Small intestine (tissue), 7 donors: Measurements from ENCODE around the gene FAM222B. TPM values are rescaled to one million over a fixed set of nuclear protein-coding genes. Genes with fewer than 3 reads are reported as not detected.

Experiments used
- DNase-seq, 2 donors: peaks; one replicate each; pipeline versions ENCODE4 v3.0.0 to v3.0.0-alpha.2; 2013
- FAIRE-seq: peaks from 2 replicates; lab custom pipeline; 2012; peaks lifted over from hg19 to GRCh38; lab: Jason Lieb, UNC
- H3K27ac ChIP-seq, 3 donors: one replicate each; pipeline ENCODE4 v1.5.1; 2013; ENCODE audit warnings: low read length in 2 of 3, mild to moderate bottlenecking in 2 of 3, control low read depth in 1 of 3, inconsistent platforms in 1 of 3, low read depth in 1 of 3, moderate library complexity in 1 of 3
- H3K27me3 ChIP-seq, 3 donors: one replicate each; pipeline ENCODE4 v1.6.1; 2013; ENCODE audit warnings: low read length in 3 of 3, inconsistent platforms in 1 of 3; ENCODE audit not compliant: control insufficient read depth in 3 of 3, insufficient read depth in 3 of 3
- H3K36me3 ChIP-seq, 3 donors: one replicate each; pipeline ENCODE4 v1.6.1; 2013; ENCODE audit warnings: low read length in 3 of 3, inconsistent platforms in 1 of 3, low read depth in 1 of 3, mild to moderate bottlenecking in 1 of 3, moderate library complexity in 1 of 3; ENCODE audit not compliant: control insufficient read depth in 3 of 3, insufficient read depth in 2 of 3
- H3K4me1 ChIP-seq, 3 donors: one replicate each; pipeline ENCODE4 v1.6.1; 2013; ENCODE audit warnings: low read length in 2 of 3, inconsistent platforms in 1 of 3, low read depth in 1 of 3, mild to moderate bottlenecking in 1 of 3, moderate library complexity in 1 of 3; ENCODE audit not compliant: control insufficient read depth in 3 of 3, insufficient read depth in 2 of 3
- H3K4me3 ChIP-seq, 3 donors: one replicate each; pipeline ENCODE4 v1.5.1; 2013; ENCODE audit warnings: low read length in 3 of 3, control low read depth in 1 of 3, inconsistent platforms in 1 of 3, low read depth in 1 of 3, mild to moderate bottlenecking in 1 of 3, moderate library complexity in 1 of 3
- H3K9me3 ChIP-seq, 2 donors: one replicate each; pipeline ENCODE4 v1.6.1; 2013; ENCODE audit warnings: low read depth in 1 of 2, low read length in 1 of 2; ENCODE audit not compliant: control insufficient read depth in 2 of 2, insufficient read depth in 1 of 2
- WGBS, 3 donors: extraction: QIAGEN DNeasy Blood & Tissue Kit; methylation state at CpG; one replicate each; pipeline ENCODE4 v1.1.7; 2013; 5-methylcytosine and 5-hydroxymethylcytosine counted together
- polyA plus RNA-seq, 4 donors: library from polyadenylated mRNA; stranded (reverse) in 3 of 4; unstranded in 1 of 4; fragments of 200-250 nt in 3 of 4; fragments of 120-200 nt in 1 of 4; gene quantifications; one replicate each; pipeline versions ENCODE4 v1.2.1 to v1.2.3, GENCODE V29; 2013
- donor health status: healthy with polysubstance abuse.
- donor health status: control.
- donor health status: control.
- donor health status: Bipolar disorder and iron deficiency.
- donor health status: healthy.

FAM222B gene
- polyA plus RNA-seq, 4 donors: 9.7 to 28.1 (median 13.4) TPM

DNA sequence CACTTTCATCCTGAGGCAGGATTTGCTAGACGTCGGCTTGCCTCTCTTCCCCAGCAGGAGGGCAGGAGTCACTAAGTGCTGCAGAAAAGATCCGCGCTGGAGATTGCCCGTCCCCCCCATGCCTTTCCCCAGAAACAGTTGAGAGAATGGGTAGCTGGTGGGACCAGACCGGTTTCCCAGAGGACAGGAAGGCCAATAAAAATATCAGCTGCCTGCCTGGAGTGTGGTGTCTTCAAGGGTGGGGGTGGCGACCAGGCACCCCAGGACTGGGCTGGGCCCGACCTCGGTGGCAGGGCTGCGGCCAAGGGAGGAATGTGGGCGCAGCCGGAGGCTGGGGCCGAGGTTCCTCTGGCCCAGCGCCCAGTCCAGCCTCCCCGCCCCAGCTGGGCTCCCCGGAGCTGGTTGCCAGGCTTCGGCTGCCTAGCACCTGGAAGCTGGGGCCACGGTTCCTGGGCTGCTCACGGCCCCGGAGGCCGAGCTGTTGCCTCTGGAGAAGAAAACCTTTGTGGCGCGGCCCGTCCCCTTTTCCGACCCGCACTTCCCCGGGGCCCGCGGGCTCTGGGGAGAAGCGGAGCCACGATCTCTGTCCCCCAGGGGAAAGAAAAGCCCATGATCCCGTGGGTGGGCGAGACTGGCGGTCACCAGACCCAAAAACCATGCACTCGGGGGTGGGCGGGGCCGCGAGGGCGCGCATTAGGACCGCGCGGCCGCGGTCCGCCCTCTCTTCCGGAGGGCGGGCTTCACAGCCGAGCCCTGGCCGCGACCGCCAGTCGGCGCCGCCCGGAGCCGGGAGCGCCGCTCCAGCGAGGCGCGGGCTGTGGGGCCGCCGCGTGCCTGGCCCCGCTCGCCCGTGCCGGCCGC lies 99.1 kb downstream of the FAM222B start, which contains the start of gene TRAF4:
TSS of gene TRAF4 (plus strand) at position 769 of the 861 bp plus-strand sequence. CDS start 102 bp downstream, outside the sequence.
- peaks cover 0 to 55% (median 8%) of the 10 kb centered on the region in 3 donors for H3K36me3 ChIP-seq
- H3K4me1 ChIP-seq: peaks cover 0 to 47% (median 7%) of the 10 kb centered on the region in 3 donors
- H3K27me3 ChIP-seq: no peaks in the 10 kb centered on the region
- peak; percentile 94 to 95 for DNase-seq
- 1% methylated on average over 51 to 70 of the region's 70 CpGs for WGBS, 3 donors
- H3K27ac ChIP-seq: peak within 1 kb of the TSS; percentile 98 to 100 (median 99)
- no peak for FAIRE-seq
- peak within 1 kb of the TSS; percentile 80 to 87 (median 83) for H3K4me3 ChIP-seq
- H3K9me3 ChIP-seq: no peaks in the 10 kb centered on the region

DNA sequence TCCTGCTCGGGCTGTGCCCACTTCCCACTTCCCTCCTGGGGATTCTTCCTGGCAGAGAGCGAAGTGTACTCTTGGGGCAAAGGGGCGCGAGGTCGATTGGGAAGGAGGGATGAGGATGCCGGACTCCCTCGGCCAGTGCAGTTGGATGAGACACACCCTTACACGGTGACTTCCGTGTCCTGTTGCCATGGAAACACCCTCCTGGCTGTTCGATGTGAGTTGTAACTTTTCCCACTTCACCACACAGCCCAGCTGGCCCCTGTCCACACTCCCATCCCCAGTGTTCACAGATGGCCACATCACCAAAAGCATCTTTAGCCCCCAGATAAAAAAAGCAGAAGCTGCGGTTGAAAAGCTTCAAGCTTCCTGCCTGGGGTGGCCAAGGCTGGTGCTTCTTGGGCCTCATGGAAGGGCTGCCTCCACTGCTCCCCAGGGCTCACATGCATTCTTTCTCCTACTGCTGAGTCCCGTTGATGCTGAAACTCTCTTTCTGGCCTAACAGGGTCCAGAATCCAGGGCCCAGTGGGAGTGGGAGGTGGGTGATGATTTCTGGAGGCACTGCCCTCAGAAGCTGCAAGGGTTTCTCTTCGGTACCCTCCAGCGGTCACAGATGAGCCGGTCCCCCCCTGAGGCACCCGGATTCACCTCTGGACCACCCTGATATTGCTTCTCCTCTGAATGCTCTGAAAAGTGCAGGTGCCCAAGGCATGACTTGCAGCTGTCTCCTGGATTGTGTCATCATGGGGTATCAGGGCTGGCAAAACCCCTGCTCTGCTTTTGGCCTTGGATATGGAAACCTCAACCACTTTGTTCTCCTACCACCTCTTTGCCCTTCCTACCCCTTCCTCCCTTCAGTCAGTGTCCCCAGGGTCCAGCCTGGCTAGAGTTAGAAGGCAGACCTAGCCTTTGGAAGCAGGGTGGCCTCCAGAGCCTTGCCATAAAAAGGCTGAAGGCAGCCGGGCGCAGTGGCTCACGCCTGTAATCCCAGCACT lies 100.9 kb downstream of the FAM222B start:
- Histone ChIP-seq H3K27ac (peak overlapping the region in 1 of 3 donors; percentile 6), H3K36me3 (peaks cover 0 to 47% (median 0%) of the 10 kb centered on the region in 3 donors), H3K4me3 (no peak overlapping the region), H3K27me3 (no peaks in the 10 kb centered on the region), H3K4me1 (peaks cover 0 to 31% (median 0%) of the 10 kb centered on the region in 3 donors), H3K9me3 (no peaks in the 10 kb centered on the region)
- DNase-seq (no peak), FAIRE-seq (no peak)
- WGBS, 3 donors: 58 to 68% (median 68%) methylated on average over 18 to 19 of the region's 19 CpGs

DNA sequence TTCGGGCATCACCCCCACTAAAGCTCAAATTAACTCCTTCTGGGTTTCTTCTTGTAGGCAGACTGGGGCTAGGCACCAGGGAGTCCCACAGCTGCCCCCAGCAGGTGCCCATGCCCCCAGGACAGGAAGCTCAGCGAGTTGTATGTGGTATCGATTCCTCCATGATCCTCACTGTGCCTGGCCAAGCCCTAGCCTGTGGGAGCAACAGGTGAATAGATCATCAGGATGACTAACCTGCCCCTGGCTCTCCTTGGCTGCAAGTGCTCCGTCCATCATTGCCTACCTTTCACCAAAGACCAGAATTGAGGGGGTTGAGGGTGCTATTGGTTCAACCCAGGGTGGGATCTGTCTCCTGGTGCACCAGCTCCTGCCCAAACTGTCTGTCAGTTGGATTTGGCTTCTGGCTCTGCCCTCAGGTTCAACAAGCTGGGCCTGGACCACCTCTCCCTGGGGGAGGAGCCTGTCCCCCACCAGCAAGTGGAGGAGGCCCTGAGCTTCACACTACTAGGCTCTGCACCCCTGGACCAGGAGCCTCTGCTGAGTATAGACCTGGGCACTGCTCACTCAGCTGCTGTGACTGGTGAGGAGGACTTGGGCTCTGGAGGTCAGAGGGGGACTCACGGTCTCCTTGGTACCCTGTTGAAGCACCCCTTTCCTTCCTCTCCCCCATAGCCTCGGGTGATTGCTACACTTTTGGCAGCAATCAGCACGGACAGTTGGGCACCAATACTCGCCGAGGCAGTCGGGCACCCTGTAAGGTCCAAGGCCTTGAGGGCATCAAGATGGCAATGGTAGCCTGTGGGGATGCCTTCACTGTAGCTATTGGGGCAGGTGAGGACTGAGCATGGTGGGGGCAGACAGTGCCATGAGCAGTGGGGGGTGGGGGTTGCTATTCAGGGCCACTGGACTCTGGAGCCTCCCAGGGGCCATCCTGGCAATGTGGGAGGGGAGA lies 101.9 kb downstream of the FAM222B start:
- no peak for DNase-seq
- no peaks in the 10 kb centered on the region for H3K9me3 ChIP-seq
- peak overlapping the region in 1 of 3 donors; percentile 6 for H3K27ac ChIP-seq
- peaks cover 0 to 37% (median 0%) of the 10 kb centered on the region in 3 donors for H3K36me3 ChIP-seq
- no peak overlapping the region for H3K4me3 ChIP-seq
- H3K4me1 ChIP-seq: peaks cover 0 to 21% (median 0%) of the 10 kb centered on the region in 3 donors
- no peak for FAIRE-seq
- WGBS, 3 donors: 86 to 89% (median 86%) methylated on average over 10 of the region's 10 CpGs
- H3K27me3 ChIP-seq: no peaks in the 10 kb centered on the region

DNA sequence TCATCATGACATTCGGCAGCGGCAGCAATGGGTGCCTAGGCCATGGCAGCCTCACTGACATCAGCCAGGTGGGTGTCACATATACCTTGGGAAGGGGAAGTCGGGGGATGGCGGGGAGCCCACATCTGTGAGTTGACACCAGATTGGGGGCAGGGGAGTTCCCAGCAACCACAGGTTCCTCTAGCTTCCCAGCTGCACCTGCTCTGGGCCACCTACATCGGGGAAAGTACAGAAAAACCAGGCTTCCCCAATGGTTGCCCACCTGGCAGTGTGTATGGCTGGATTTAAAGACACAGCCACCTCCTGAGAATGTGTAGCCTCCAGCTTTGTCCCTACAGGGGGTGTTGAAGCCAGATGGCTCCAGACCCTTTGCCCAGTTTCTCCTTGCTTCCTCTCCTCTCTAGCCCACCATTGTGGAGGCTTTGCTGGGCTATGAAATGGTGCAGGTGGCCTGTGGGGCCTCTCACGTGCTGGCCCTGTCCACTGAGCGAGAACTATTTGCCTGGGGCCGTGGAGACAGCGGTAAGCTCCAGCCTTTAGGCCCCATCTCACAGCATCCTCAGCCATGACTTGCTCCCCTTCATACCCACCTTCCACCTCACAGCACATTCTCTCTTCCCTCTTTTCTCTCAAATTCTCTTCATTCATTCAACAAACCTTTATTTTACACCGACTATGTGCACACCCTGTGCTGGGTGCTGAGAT lies 103.8 kb downstream of the FAM222B start:
- FAIRE-seq (no peak), DNase-seq (no peak)
- 79 to 93% (median 90%) methylated on average over 10 of the region's 10 CpGs for WGBS, 3 donors
- Histone ChIP-seq H3K4me1 (peaks cover 0 to 19% (median 0%) of the 10 kb centered on the region in 3 donors), H3K27ac (peak overlapping the region in 1 of 3 donors; percentile 3), H3K9me3 (no peaks in the 10 kb centered on the region), H3K27me3 (no peaks in the 10 kb centered on the region), H3K4me3 (no peak overlapping the region), H3K36me3 (peaks cover 0 to 39% (median 0%) of the 10 kb centered on the region in 3 donors)

DNA sequence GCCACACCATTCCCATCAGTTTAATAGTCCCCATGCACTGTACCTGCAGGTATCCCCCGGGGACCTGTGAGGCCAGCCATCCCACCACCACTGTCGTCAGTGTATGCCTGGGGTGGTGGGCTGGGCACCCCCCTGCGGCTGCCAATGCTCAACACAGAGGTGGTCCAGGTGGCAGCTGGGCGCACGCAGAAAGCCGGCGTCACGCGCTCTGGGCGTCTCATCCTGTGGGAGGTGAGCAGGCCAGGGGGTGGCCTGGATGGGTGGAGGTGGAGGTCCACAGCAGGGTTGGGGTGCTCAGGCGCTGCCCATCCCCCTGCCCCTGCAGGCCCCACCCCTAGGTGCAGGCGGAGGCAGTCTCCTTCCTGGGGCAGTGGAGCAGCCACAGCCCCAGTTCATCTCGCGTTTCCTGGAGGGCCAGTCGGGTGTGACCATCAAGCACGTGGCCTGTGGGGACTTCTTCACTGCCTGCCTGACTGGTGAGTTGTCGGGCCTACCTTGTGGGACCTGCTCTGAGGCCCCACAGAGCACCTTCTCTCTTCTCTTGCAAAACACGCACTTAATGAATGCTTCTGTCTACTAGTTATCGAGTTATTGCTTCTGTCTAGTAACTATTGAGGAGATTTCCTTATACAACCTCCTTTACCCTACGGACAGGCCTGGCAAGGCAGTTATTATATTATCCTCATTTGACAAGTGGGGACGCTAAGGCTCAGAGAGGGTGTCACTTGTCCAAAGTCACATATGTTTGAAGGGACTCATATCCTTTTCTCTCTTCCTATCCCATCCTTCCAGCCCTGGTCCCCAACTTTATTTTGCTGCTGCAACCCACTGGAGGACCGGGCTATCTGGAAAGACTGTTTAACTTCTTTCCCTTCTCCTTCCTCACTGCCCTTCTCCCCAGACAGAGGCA lies 104.6 kb downstream of the FAM222B start:
- DNase-seq: no peak
- Histone ChIP-seq H3K9me3 (no peaks in the 10 kb centered on the region), H3K27ac (peak overlapping the region in 2 of 3 donors; percentile 34 to 47), H3K4me1 (peaks cover 0 to 15% (median 0%) of the 10 kb centered on the region in 3 donors), H3K4me3 (no peak overlapping the region), H3K27me3 (no peaks in the 10 kb centered on the region), H3K36me3 (peaks cover 0 to 41% (median 0%) of the 10 kb centered on the region in 3 donors)
- FAIRE-seq: no peak
- WGBS, 3 donors: 77 to 82% (median 82%) methylated on average over 20 to 22 of the region's 22 CpGs

DNA sequence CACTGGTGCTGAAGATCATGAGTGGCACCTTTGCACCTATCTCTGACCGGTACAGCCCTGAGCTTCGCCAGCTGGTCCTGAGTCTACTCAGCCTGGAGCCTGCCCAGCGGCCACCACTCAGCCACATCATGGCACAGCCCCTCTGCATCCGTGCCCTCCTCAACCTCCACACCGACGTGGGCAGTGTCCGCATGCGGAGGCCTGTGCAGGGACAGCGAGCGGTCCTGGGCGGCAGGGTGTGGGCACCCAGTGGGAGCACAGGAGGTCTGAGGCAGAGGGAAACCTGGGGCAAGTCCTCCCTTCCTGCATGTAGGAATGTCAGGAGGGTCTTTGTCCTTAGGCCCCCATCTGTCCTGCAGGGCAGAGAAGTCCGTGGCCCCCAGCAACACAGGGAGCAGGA lies 105.3 kb downstream of the FAM222B start:
- Histone ChIP-seq H3K27ac (peak overlapping the region in 1 of 3 donors; percentile 17), H3K4me1 (peaks cover 0 to 8% (median 0%) of the 10 kb centered on the region in 3 donors), H3K27me3 (no peaks in the 10 kb centered on the region), H3K4me3 (no peak overlapping the region), H3K9me3 (no peaks in the 10 kb centered on the region), H3K36me3 (peaks cover 0 to 41% (median 0%) of the 10 kb centered on the region in 3 donors)
- DNase-seq: no peak
- 92 to 96% (median 94%) methylated on average over 10 to 12 of the region's 12 CpGs for WGBS, 3 donors
- no peak for FAIRE-seq
